Hematopoietic multipotent progenitor cell (in vitro differentiated cells): Measurements from ENCODE around the gene ZNF606. TPM values are rescaled to one million over a fixed set of nuclear protein-coding genes. Genes with fewer than 3 reads are reported as not detected.
A peak's percentile ranks its signal among the peaks of the same experiment; 100 is the strongest.

ENCODE experiments used
- DNase-seq, 3 donors: peaks; one replicate each; pipeline ENCODE4 v3.0.0-alpha.2; 2011 to 2015; ENCODE audit warnings: low read depth in 2 of 3, low spot score in 2 of 3
- total RNA-seq: library from RNA; depleted of rRNA; stranded (reverse); fragments of >200 nt; gene quantifications from one replicate; pipeline ENCODE4 v1.2.3, GENCODE V29; 2012

ZNF606 gene
- total RNA-seq, 1 donor, result 25.9 TPM

DNA sequence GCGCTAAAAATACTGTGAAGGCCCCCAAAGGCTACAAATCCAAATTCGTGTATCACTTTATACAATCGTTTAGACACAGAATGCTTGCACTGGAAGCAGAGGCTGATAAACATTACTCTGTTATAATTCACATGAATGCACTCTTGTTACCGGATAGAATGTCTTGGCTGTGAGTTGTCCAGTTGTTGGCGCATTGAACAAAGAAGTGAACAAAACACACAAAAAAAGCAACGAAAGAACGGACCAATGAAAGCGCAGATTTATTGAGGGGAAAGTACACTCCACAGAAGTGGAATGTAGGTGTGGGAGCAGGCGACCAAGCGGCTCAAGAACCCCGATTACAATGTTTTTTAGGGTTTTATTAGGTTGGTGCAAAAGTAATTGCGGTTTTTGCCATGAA lies 66.9 kb downstream of the ZNF606 start:
- DNase-seq, result no peak

DNA sequence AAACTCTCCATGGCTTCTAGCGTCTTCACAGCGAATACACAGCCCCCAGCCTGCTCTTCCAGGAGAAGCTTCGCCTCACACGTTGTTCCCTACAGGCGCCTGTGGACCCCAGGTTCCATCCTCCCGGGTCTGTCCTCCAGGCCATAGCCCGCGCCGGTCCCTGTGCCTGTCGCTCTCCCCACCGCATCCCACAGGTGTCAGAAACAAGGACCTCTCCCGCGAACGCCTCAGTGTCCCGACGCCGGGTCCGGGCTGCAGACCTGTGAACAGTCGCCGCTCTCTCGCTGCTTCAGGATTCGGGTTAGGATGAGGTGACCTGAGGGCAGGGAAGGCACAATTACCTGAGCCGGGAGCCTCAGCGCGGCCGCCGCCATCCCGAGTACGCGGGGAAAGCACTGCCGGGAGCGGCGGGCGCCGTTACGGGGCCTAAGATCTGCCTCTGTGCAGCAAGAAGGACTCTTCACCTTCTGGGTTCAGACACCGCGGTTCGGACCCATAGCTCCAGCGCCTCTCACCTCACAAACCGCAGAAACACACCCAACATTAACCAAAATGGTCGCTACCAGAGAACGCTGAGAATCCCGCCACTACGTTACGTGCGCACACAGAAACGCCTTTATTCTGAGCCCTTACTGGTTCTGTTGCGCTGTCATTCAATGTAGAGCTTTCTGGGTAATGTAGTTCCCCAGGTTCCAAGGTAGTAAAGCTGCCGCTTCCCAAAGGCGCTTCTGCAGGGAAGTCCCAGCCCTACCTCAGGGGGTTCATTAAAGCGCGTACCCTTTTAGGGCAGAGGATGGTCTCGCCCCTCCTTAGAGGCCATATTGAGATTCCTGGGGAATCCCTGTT lies 67.6 kb downstream of the ZNF606 start, which contains the start of gene ZNF418:
ZNF418 (minus strand) TSS at position 583 of the 846 bp plus-strand sequence. CDS start 1,580 bp downstream, outside the sequence.
- peak in 2 of 3 donors; percentile 79 to 91 for DNase-seq

DNA sequence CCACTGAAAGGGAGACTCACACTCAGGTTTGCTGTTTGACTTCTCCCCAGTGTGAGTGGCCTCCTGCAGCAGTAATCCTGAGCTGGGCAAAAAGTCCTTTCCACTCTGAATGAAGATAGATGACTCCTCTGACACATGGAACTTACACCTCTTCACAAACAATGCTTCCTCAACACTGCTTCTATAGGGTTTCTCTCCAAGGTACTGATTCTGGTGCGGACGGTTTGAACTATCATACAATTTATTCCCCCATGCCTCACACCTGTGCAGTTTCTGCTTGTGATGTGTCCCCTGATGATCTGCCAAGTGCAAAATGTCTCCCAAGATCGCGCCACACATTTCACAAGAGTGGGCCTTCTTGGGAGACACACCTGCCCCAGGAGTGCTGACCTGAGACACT lies 75.0 kb downstream of the ZNF606 start:
- DNase-seq, result no peak

Other genes starting within 250 kb of the ZNF606 start
- gene ZNF586, start 233.1 kb downstream of the ZNF606 start, total RNA-seq, result 32.6 TPM
- 8.9 TPM for gene ZNF552, start 187.9 kb downstream of the ZNF606 start, total RNA-seq
- gene ZNF587B, start 172.5 kb downstream of the ZNF606 start, total RNA-seq, result 10.0 TPM
- gene ZNF587, start 153.0 kb downstream of the ZNF606 start, total RNA-seq, result 23.4 TPM
- 26.7 TPM for gene ZNF814, start 113.8 kb downstream of the ZNF606 start, total RNA-seq
- gene ZNF417, start 86.2 kb downstream of the ZNF606 start, total RNA-seq, result 10.8 TPM
- gene ZNF418, start 67.4 kb downstream of the ZNF606 start, total RNA-seq, result 10.0 TPM
- gene ZNF256, start 55.1 kb downstream of the ZNF606 start, total RNA-seq, result 9.2 TPM
- not detected for gene C19orf18, start 28.3 kb downstream of the ZNF606 start, total RNA-seq
- 0.81 TPM for gene ZSCAN1, start 31.2 kb upstream of the ZNF606 start, total RNA-seq
- 14.8 TPM for gene ZNF135, start 56.5 kb upstream of the ZNF606 start, total RNA-seq
- gene ZSCAN18, start 95.4 kb upstream of the ZNF606 start, total RNA-seq, result 178 TPM
- 9.4 TPM for gene ZNF329, start 148.0 kb upstream of the ZNF606 start, total RNA-seq
- gene ZNF274, start 180.2 kb upstream of the ZNF606 start, total RNA-seq, result 34.7 TPM
- 57.1 TPM for gene ZNF544, start 226.1 kb upstream of the ZNF606 start, total RNA-seq